Stimulated activated naive B cell treated with anti-CD40 and anti-IgM and Interleukin-4, amounts not matched to agents 10 μg/mL and 1 μg/mL and 100 μg/mL, for 72 hours (primary cell): Measurements from ENCODE around the gene GALK2.
"Not testable (repeated sequence)": the region's sequence is repeated elsewhere in the genome, so short reads cannot be mapped to it uniquely, and the experiment has no call there.

Source experiments
- ATAC-seq, 2 donors: fragments of 150-1000 bp; cut with Tn5 transposase; replicated peaks; 2 replicates each; pipeline ENCODE4 v1.10.0; 2021; ENCODE audit warnings: moderate library complexity in 1 of 2
- DNase-seq: peaks from one replicate; pipeline ENCODE4 v3.0.0; 2021
- H3K27ac Mint-ChIP-seq: one replicate; pipeline ENCODE4 v1.8.0; 2022; ENCODE audit warnings: mild to moderate bottlenecking, mixed read lengths
- H3K27me3 Mint-ChIP-seq, 2 donors: one replicate each; pipeline ENCODE4 v1.8.0; 2022; ENCODE audit warnings: mixed read lengths in 2 of 2
- H3K36me3 Mint-ChIP-seq, 2 donors: one replicate each; pipeline ENCODE4 v1.8.0; 2022; ENCODE audit warnings: mixed read lengths in 2 of 2, mild to moderate bottlenecking in 1 of 2
- H3K4me1 Mint-ChIP-seq, 2 donors: one replicate each; pipeline ENCODE4 v1.8.0; 2022; ENCODE audit warnings: mixed read lengths in 2 of 2, mild to moderate bottlenecking in 1 of 2
- H3K4me3 Mint-ChIP-seq, 2 donors: one replicate each; pipeline ENCODE4 v1.8.0; 2022; ENCODE audit warnings: mild to moderate bottlenecking in 2 of 2, mixed read lengths in 2 of 2, moderate library complexity in 1 of 2
- H3K9me3 Mint-ChIP-seq, 2 donors: one replicate each; pipeline ENCODE4 v1.8.0; 2022; ENCODE audit warnings: mixed read lengths in 2 of 2, mild to moderate bottlenecking in 1 of 2

The GALK2 gene

GRCh38 chr15:49151831-49152230 is 18.2 kb upstream of the GALK2 start:
- peaks cover 24 to 54% of the 10 kb centered on the region in 2 donors for H3K4me1 Mint-ChIP-seq
- no peak for DNase-seq
- H3K36me3 Mint-ChIP-seq: peaks cover 14 to 17% of the 10 kb centered on the region in 2 donors
- H3K27me3 Mint-ChIP-seq: no peaks in the 10 kb centered on the region
- H3K4me3 Mint-ChIP-seq: no peak overlapping the region
- ATAC-seq: no peak
- no peaks in the 10 kb centered on the region for H3K9me3 Mint-ChIP-seq
- H3K27ac Mint-ChIP-seq: no peak overlapping the region

GRCh38 chr15:49152552-49153312 is 17.3 kb upstream of the GALK2 start:
- Mint-ChIP-seq H3K36me3 (peaks cover 14 to 17% of the 10 kb centered on the region in 2 donors), H3K9me3 (no peaks in the 10 kb centered on the region), H3K4me1 (peaks cover 23 to 49% of the 10 kb centered on the region in 2 donors), H3K27me3 (no peaks in the 10 kb centered on the region), H3K4me3 (peak overlapping the region; percentile 29 to 30), H3K27ac (no peak overlapping the region)
- DNase-seq (no peak), ATAC-seq (no peak)

- Mint-ChIP-seq H3K4me3 (peak overlapping the region; percentile 92 to 99), H3K27me3 (no peaks in the 10 kb centered on the region), H3K36me3 (peaks cover 5 to 8% of the 10 kb centered on the region in 2 donors), H3K9me3 (no peaks in the 10 kb centered on the region), H3K27ac (peak overlapping the region; percentile 99), H3K4me1 (peaks cover 14 to 36% of the 10 kb centered on the region in 2 donors)
- ATAC-seq (no peak), DNase-seq (no peak)
Measured at GRCh38 chr15:49154359-49154758, 15.7 kb upstream of the GALK2 start.

GRCh38 chr15:49154799-49155109 is 15.3 kb upstream of the GALK2 start:
- H3K4me3 Mint-ChIP-seq: peak overlapping the region; percentile 92 to 99
- ATAC-seq: no peak
- H3K27me3 Mint-ChIP-seq: no peaks in the 10 kb centered on the region
- DNase-seq: no peak
- H3K27ac Mint-ChIP-seq: peak overlapping the region; percentile 99
- H3K4me1 Mint-ChIP-seq: peaks cover 14 to 32% of the 10 kb centered on the region in 2 donors
- H3K9me3 Mint-ChIP-seq: no peaks in the 10 kb centered on the region
- peaks cover 5 to 8% of the 10 kb centered on the region in 2 donors for H3K36me3 Mint-ChIP-seq

GRCh38 chr15:49155110-49155833 is 14.8 kb upstream of the GALK2 start, which contains the start of gene COPS2:
Gene COPS2 (minus strand): TSS chr15:49155599. CDS start chr15:49155578, 21 bp downstream.
- Mint-ChIP-seq H3K27ac (peak within 1 kb of the TSS; percentile 99), H3K36me3 (peaks cover 5 to 8% of the 10 kb centered on the region in 2 donors), H3K27me3 (no peaks in the 10 kb centered on the region), H3K4me3 (peak within 1 kb of the TSS; percentile 92 to 99), H3K4me1 (peaks cover 14 to 31% of the 10 kb centered on the region in 2 donors), H3K9me3 (no peaks in the 10 kb centered on the region)
- DNase-seq (peak; percentile 96), ATAC-seq (peak; percentile 95 to 97)

- Mint-ChIP-seq H3K9me3 (no peaks in the 10 kb centered on the region), H3K4me3 (peak overlapping the region; percentile 92 to 99), H3K27ac (peak overlapping the region; percentile 99), H3K4me1 (peaks cover 12 to 31% of the 10 kb centered on the region in 2 donors), H3K36me3 (peaks cover 2 to 8% of the 10 kb centered on the region in 2 donors), H3K27me3 (no peaks in the 10 kb centered on the region)
- ATAC-seq (peak; percentile 22 to 33), DNase-seq (no peak)
Measured at GRCh38 chr15:49155834-49156627, 14.0 kb upstream of the GALK2 start.

GRCh38 chr15:49163678-49164077 is 6.4 kb upstream of the GALK2 start:
- no peaks in the 10 kb centered on the region for H3K4me1 Mint-ChIP-seq
- no peak overlapping the region for H3K27ac Mint-ChIP-seq
- ATAC-seq (no peak), DNase-seq (no peak)
- no peak overlapping the region for H3K4me3 Mint-ChIP-seq
- H3K36me3 Mint-ChIP-seq: peaks cover 5 to 12% of the 10 kb centered on the region in 2 donors
- H3K27me3 Mint-ChIP-seq: no peaks in the 10 kb centered on the region
- no peaks in the 10 kb centered on the region for H3K9me3 Mint-ChIP-seq

GRCh38 chr15:49164865-49165264 is 5.2 kb upstream of the GALK2 start:
- no peaks in the 10 kb centered on the region for H3K27me3 Mint-ChIP-seq
- DNase-seq: no peak
- no peak overlapping the region for H3K27ac Mint-ChIP-seq
- H3K4me3 Mint-ChIP-seq: no peak overlapping the region
- H3K9me3 Mint-ChIP-seq: no peaks in the 10 kb centered on the region
- H3K4me1 Mint-ChIP-seq: no peaks in the 10 kb centered on the region
- ATAC-seq: no peak
- peaks cover 5 to 12% of the 10 kb centered on the region in 2 donors for H3K36me3 Mint-ChIP-seq

- peaks cover 7 to 15% of the 10 kb centered on the region in 2 donors for H3K4me1 Mint-ChIP-seq
Measured at GRCh38 chr15:49168016-49168415, 2.0 kb upstream of the GALK2 start.

GRCh38 chr15:49171790-49172189 is 1.7 kb downstream of the GALK2 start:
- H3K4me1 Mint-ChIP-seq: peaks cover 17 to 33% of the 10 kb centered on the region in 2 donors
- no peak for DNase-seq
- H3K36me3 Mint-ChIP-seq: peaks cover 4% of the 10 kb centered on the region in 2 donors
- no peaks in the 10 kb centered on the region for H3K27me3 Mint-ChIP-seq
- ATAC-seq: no peak
- peak overlapping the region in 1 of 2 donors; percentile 67 for H3K4me3 Mint-ChIP-seq
- H3K27ac Mint-ChIP-seq: no peak overlapping the region
- H3K9me3 Mint-ChIP-seq: peaks cover 2 to 3% of the 10 kb centered on the region in 2 donors

More at GRCh38 chr15:49168016-49168415, 2.0 kb upstream of the GALK2 start:
- Mint-ChIP-seq H3K36me3 (peaks cover 3% of the 10 kb centered on the region in 2 donors), H3K4me3 (no peak overlapping the region), H3K9me3 (no peaks in the 10 kb centered on the region), H3K27ac (no peak overlapping the region), H3K27me3 (no peaks in the 10 kb centered on the region)
- no peak for DNase-seq
- no peak for ATAC-seq

- Mint-ChIP-seq H3K27me3 (no peaks in the 10 kb centered on the region), H3K4me1 (peaks cover 17 to 33% of the 10 kb centered on the region in 2 donors), H3K36me3 (peaks cover 8% of the 10 kb centered on the region in 2 donors), H3K27ac (no peak overlapping the region), H3K9me3 (peaks cover 2 to 3% of the 10 kb centered on the region in 2 donors), H3K4me3 (no peak overlapping the region)
- no peak for ATAC-seq
- DNase-seq: no peak
Measured at GRCh38 chr15:49174902-49175301, 4.9 kb downstream of the GALK2 start.

GRCh38 chr15:49175582-49176397 is 5.7 kb downstream of the GALK2 start:
- H3K27ac Mint-ChIP-seq, H3K9me3 Mint-ChIP-seq, DNase-seq, H3K27me3 Mint-ChIP-seq, H3K36me3 Mint-ChIP-seq: not testable (repeated sequence)
- peaks cover 15 to 29% of the 10 kb centered on the region in 2 donors for H3K4me1 Mint-ChIP-seq
- peak overlapping the region; percentile 25 to 53 for H3K4me3 Mint-ChIP-seq
- peak in 1 of 2 donors; percentile 48 for ATAC-seq

- no peak overlapping the region for H3K4me3 Mint-ChIP-seq
Measured at GRCh38 chr15:49178497-49178896, 8.4 kb downstream of the GALK2 start.

More at GRCh38 chr15:49178497-49178896, 8.4 kb downstream of the GALK2 start:
- H3K27ac Mint-ChIP-seq: no peak overlapping the region
- no peaks in the 10 kb centered on the region for H3K27me3 Mint-ChIP-seq
- no peak for DNase-seq
- peaks cover 10 to 17% of the 10 kb centered on the region in 2 donors for H3K4me1 Mint-ChIP-seq
- peaks cover 8 to 13% of the 10 kb centered on the region in 2 donors for H3K36me3 Mint-ChIP-seq
- peaks cover 3 to 4% of the 10 kb centered on the region in 2 donors for H3K9me3 Mint-ChIP-seq
- no peak for ATAC-seq
